Sciatic nerve (tissue), 2 donors: ENCODE results near the gene WDFY3. TPM values are rescaled to one million over a fixed set of nuclear protein-coding genes. Genes with fewer than 3 reads are reported as not detected.
A peak's percentile ranks its signal among the peaks of the same experiment; 100 is the strongest.
"Not testable (repeated sequence)": the region's sequence is repeated elsewhere in the genome, so short reads cannot be mapped to it uniquely, and the experiment has no call there.

ENCODE experiments used
- ATAC-seq: fragments of 200-7000 bp; cut with Tn5 transposase; one replicate; pipeline ENCODE4 v1.9.1; 2020; ENCODE audit warnings: mild to moderate bottlenecking, moderate library complexity
- DNase-seq: peaks from one replicate; pipeline ENCODE4 v3.0.0-alpha.2; 2020; ENCODE audit warnings: low spot score
- intact Hi-C: fragments of 100-400 bp; cut with DNase I; formaldehyde crosslinking; loops from one replicate; pipeline ENCODE4 v1.14.2; 2022
- total RNA-seq: library from RNA; stranded (reverse); fragmentation: NEBNext Ultra II Directional; extraction: Animal tissue kit (Norgen Biotek cat#: 25700); gene quantifications from one replicate; pipeline ENCODE4 v1.2.1, GENCODE V29; 2021
- donor health status: DM: no; HTN: no; CAD: no.
- donor health status: DM: no; HTN: no; CAD: no.

Gene WDFY3
- total RNA-seq, 1 donor from 2014 or later, result 139 TPM

- no peak for DNase-seq
- no peak for ATAC-seq
- intact Hi-C loops, result no loop called here
Observed at GRCh38 chr4:84672177-84672576, 294.3 kb downstream of the WDFY3 start.

DNA sequence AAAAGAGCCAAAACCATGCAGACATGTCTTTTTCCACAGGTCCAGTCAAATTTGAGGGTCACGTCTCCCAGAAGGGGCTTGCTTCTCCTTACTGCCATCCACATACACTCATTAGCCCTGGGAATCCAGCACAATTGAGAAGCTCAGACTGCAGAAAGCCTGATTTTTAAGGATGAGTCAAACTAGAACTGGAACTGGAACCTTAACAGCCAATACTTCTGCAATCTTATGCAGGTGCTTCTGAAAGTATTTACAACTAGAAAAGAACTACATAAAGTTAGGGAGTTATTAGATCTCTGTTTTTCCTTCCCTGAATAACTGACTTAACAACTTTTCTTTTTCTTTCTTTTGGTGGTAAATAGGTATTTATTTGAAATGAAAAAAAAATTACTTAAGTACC is 297.3 kb downstream of the WDFY3 start:
- DNase-seq (no peak), ATAC-seq (no peak)
- intact Hi-C loops, result no loop called here

GRCh38 chr4:84666439-84666838 is 300.1 kb downstream of the WDFY3 start:
- intact Hi-C loops, result no loop called here
- DNase-seq (no peak), ATAC-seq (no peak)

GRCh38 chr4:84664767-84665166 is 301.7 kb downstream of the WDFY3 start:
- DNase-seq, ATAC-seq, intact Hi-C loops: not testable (repeated sequence)

DNA sequence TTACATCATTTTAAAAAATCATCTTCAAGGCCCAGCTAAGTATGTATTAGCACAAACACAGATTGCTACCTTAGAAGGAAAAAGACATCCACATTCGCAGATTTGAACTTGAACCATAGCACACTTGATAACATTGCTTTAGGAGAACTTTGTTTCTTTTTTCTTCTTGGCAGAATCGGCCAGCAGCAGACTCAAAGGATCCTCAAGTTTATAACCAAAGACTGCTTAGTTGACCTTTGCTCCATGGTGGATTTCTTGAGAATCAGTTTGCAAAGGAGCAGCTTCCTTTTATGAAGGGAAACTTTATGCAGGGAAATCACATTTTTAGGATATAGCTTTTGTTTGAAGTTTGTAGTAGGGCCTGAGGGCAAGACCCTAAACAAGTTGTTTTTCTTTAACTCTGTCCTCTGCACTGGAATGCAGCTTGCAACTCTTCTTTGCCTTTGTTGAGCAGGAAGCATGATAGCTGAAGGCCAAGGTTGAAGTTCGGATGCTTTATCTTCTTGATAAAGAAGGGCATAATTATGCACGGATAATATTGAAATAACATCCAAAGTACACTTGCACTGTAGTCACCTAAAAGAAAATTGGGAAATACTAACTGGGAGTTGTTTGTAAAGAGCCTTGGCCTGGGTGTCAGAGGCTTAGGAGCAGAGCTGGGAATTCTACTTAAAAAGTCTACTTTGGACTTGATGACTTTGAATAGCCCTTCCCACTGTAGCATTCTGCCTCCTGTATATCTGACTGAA is 305.1 kb downstream of the WDFY3 start:
- ATAC-seq, result no peak
- intact Hi-C loops, result no loop called here

GRCh38 chr4:84660606-84661005 is 305.9 kb downstream of the WDFY3 start:
- DNase-seq (no peak), ATAC-seq (no peak)
- intact Hi-C loops, result no loop called here

More for the DNA sequence above, 305.1 kb downstream of the WDFY3 start:
- DNase-seq, result no peak

- intact Hi-C loops, result no loop called here
- DNase-seq (no peak), ATAC-seq (no peak)
Observed at GRCh38 chr4:84652478-84652877, 314.0 kb downstream of the WDFY3 start.

DNA sequence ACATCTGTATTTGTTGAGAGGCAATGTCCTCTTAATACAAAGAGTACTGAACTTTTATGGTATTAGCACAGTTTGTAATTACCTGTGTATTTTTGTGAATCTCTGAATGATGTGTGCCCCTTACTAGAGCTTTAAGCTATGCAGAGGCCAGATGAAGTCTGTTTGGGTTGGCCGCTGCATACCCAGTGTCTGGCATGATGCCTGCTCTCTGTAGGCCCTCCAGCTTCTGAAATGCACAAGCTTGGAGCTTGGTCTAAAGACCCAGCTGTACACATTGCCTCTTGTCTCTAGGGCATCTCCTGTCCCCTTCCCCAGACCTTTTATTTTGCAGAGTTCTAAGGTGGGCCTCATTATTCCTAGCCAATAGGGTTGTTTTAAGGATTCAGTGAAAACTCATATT is 315.0 kb downstream of the WDFY3 start:
- DNase-seq, result no peak

GRCh38 chr4:84648863-84649647 is 317.4 kb downstream of the WDFY3 start:
- ATAC-seq, result no peak
- no peak for DNase-seq
- intact Hi-C loops, result no loop called here

More for the DNA sequence above, 315.0 kb downstream of the WDFY3 start:
- intact Hi-C loops, result no loop called here
- ATAC-seq, result no peak

- ATAC-seq (no peak), DNase-seq (no peak)
- intact Hi-C loops, result no loop called here
Observed at GRCh38 chr4:84648178-84648577, 318.3 kb downstream of the WDFY3 start.

DNA sequence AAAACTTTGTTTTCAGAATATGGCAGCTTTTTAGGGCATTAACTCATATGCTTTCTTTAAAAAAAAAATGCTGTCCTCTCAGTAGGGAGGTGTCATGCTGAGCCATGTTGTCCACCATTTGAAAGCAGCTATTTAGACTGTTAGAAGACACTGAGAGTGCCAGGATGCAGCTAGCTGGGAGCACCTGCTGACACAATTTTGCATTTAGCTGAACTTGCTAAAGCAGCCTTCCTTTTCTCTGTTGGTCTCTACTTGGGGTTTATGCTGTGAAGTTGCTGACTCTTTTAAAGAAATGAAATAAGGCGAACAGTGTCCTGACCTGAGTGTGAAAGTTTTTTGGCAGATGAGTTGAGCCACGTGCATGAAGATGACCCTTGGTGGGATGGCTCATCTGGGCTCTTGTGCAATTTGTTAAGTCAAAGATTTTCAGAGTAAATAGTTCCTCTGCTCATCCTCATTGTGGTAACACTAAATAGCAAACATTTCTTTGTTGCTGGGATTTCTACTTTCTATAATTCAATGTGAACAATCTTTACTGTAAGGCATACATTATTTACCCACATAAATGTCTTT is 319.1 kb downstream of the WDFY3 start:
- peak; percentile 46 for ATAC-seq
- intact Hi-C loops, result no loop called here

DNA sequence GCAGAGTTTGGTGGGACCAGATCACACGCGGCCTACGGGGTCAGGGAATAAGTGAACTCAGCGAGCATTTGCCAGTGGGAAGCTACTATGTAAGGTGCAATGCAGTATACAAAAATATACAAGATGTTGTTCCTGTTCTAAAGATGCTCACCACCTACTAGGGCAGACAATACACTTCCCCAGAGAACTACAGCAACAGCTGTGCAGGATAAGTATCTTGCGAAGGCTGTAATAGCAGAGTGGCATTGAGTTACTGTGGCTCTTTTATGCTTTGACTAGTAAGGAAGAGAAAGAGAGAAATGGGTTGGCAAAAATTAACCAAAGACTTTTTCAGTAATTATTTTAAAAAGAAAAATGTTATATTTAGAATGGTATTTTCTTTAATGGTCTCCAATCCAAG is 322.4 kb downstream of the WDFY3 start:
- ATAC-seq (no peak), DNase-seq (no peak)
- intact Hi-C loops, result no loop called here

More for the DNA sequence above, 319.1 kb downstream of the WDFY3 start:
- no peak for DNase-seq

DNA sequence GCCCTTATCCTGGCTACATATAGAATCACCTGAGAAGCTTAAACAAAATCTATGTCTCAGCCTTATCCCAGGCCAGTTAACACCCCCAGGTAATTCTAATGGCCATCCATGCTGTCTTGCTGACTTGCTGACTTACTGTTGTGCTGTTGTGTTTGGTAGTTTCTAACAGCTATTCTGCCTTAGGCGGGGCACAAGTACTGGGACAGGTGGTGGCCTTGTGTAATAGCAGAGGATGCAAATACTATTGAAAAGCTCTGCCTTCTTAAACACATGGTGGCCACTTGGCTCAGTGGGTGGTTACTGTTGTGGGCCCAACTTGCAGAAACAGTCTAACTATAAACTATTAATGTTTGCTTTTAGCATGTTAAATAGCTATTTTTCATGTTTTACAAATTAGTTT is 327.3 kb downstream of the WDFY3 start:
- intact Hi-C loops, result no loop called here
- ATAC-seq (no peak), DNase-seq (no peak)

GRCh38 chr4:84638092-84638491 is 328.4 kb downstream of the WDFY3 start:
- no peak for DNase-seq
- intact Hi-C loops, result no loop called here
- no peak for ATAC-seq

DNA sequence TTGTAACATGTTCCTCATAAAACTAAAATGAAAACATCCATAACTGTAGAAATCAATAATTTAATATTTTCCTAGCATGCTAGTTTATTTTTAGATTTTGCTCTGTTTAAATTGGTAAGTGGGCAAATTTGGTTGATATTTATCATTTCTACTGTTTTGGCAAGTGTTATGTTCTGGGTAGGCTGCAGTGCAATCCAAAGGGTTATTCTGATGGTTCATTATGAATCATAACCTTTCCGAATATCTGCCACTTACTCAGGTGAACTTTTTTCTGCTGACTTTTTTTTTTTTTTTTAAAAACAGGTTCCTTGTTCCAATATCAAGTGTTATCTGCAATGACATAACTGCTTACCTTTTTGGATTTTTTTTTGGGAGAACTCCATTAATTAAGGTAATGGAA is 331.5 kb downstream of the WDFY3 start:
- ATAC-seq (no peak), DNase-seq (no peak)
- intact Hi-C loops, result no loop called here

DNA sequence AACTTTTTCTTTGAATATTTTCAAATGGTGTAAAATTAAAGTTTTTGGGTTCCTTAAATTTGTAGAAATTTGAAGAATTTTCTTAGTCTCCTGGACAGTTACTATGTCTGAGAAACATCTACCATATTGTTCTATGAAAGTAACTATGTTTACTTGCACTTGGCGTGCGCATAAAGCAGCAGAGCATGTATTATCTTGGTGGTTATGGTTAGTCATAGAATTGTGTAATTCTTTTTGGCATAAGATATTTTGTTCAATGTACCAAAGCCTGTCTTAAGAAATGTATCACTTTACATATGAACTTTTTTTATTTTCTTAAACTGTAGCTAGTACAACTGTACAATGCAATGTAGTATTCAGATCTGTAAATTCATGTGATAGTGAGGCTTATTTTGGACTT is 334.4 kb downstream of the WDFY3 start:
- DNase-seq (no peak), ATAC-seq (no peak)
- intact Hi-C loops, result no loop called here

- intact Hi-C loops, result no loop called here
- ATAC-seq (no peak), DNase-seq (no peak)
Observed at GRCh38 chr4:84631573-84631972, 334.9 kb downstream of the WDFY3 start.

DNA sequence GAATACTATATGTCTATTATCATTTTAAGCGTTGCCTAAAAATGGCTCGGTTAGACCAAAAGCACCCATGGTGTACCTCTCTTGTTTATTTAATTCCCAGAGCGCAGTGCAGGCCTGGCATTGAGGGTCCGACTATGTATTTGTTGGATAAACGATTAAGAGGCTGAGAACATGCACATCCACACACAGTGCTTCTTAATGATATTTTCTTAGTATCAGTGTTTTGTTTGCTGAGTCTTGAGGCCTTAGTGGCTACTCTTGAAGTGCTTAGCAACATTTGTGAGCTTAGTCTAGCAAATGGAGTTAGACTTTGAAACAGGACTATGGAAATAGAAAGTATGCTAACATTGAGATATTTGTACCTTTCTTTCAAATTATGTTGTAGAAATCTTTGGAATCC is 339.8 kb downstream of the WDFY3 start:
- DNase-seq, result no peak
- intact Hi-C loops, result no loop called here
- ATAC-seq, result no peak

- no peak for ATAC-seq
- no peak for DNase-seq
- intact Hi-C loops, result no loop called here
Observed at GRCh38 chr4:84623661-84624060, 342.8 kb downstream of the WDFY3 start.

DNA sequence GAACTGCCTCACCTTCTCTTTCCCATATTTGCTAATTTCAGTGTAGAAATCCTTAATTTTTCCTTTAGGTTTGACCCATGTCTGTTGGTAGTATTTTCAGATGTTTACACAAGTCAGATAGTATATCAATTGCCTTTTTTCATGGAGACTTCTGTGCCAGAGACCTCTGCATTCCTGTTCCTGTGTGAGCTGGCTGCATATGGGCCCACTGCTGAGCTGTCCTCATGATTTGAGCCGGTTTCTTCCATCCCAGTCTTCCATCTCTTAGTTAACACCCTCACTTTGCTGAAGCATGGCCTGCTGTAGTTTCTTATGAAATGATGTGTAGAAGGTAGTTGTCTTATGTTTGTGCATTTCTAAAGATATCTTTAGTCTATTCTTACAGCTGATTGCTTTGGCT is 343.5 kb downstream of the WDFY3 start:
- ATAC-seq (no peak), DNase-seq (no peak)
- intact Hi-C loops, result no loop called here
